ENCODE results near the gene RHEX. TPM values are rescaled to one million over a fixed set of nuclear protein-coding genes. Genes with fewer than 3 reads are reported as not detected.

Gene RHEX
- total RNA-seq, 2 donors from 2014 or later: 0.50 TPM; not detected in 1

DNA sequence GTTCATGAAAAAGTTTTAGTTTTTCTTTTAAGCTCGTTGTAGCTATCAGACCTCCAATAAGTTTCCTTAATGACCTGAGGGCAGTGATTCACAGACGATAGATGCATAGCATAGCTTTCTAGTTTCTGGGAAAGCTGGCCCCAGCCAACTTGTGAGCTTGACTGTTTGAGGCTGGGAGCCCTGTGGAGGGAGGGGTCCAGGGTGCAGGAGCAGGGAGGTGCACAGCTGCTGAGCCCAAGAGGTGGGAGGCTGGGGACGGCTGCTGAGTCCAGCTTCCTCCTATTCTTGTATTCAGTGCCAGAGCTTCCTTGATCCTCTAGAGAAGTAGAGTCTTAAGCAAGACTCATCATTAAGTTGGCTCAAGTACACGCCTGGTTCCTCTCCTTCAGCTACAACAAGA lies 75.2 kb downstream of the RHEX start:
- Mint-ChIP-seq H3K4me3 (no peak overlapping the region), H3K36me3 (ENCODE audit: low read depth) (no peaks in the 10 kb centered on the region), H3K27me3 (peaks cover 42% of the 10 kb centered on the region), H3K4me1 (no peaks in the 10 kb centered on the region), H3K27ac (no peak overlapping the region)
- no peak for ATAC-seq
- no peak for DNase-seq
- no peaks in the 10 kb centered on the region for H3K9me3 ChIP-seq (ENCODE audit: control insufficient read depth, low read length, poor library complexity, severe bottlenecking)

DNA sequence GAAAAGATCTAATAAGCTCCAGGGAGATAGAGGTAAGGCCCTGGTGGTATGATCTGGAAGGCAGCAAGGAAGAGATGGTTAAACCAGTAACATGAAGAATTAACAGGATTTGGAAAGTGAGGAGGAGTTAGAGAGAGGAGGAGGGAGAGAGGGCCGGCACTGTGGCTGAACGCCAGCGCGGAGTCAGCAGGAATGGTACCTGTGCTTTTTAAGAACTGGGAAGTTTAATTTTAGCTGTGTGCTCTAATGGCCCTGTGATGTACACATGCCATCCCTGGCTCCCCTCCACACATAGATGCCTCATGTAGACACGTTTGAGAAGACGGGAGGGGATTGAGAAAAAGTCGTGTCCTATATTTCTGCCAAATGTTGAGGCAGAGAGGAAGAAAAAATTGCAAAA lies 78.1 kb downstream of the RHEX start:
- no peaks in the 10 kb centered on the region for H3K9me3 ChIP-seq (ENCODE audit: control insufficient read depth, low read length, poor library complexity, severe bottlenecking)
- ATAC-seq (no peak), DNase-seq (no peak)
- no peaks in the 10 kb centered on the region for H3K36me3 Mint-ChIP-seq (ENCODE audit: low read depth)
- H3K27ac Mint-ChIP-seq: no peak overlapping the region
- peaks cover 50% of the 10 kb centered on the region for H3K27me3 Mint-ChIP-seq
- H3K4me3 Mint-ChIP-seq: no peak overlapping the region
- no peaks in the 10 kb centered on the region for H3K4me1 Mint-ChIP-seq

DNA sequence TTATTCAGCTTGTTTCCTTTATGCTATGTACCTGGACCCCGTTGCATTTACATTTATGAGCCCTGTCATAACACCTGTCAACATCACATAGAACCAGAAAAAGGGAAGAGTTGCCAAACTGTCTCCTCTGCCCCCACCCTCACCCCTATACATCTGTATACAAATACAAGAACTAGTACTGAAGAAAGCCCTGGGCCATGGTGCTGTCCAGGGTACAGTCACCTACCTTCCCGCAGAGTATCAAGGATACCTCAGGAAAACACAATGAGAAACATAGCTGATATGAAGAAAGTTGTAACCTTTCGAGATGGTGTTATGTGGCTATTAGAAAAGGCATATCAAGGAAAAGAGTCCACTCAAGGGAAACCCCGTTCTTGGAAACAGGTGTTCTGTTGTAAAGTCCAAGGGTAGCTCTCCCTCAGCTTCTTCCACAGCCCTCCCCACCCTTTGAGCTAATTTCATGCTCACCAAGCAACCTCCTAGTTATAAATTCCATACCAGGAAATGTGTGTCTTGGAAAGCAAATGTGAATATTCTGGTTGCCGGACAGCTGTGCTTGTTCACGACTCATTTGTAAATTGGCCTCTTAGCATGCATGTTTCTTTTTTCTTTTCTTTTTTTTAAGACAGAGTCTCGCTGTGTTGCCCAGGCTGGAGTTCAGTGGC lies 80.9 kb downstream of the RHEX start:
- H3K36me3 Mint-ChIP-seq (ENCODE audit: low read depth): no peaks in the 10 kb centered on the region
- H3K4me1 Mint-ChIP-seq: no peaks in the 10 kb centered on the region
- H3K9me3 ChIP-seq (ENCODE audit: control insufficient read depth, low read length, poor library complexity, severe bottlenecking): no peaks in the 10 kb centered on the region
- no peak overlapping the region for H3K4me3 Mint-ChIP-seq
- ATAC-seq: no peak
- DNase-seq: no peak
- no peak overlapping the region for H3K27ac Mint-ChIP-seq
- H3K27me3 Mint-ChIP-seq: peaks cover 44% of the 10 kb centered on the region

DNA sequence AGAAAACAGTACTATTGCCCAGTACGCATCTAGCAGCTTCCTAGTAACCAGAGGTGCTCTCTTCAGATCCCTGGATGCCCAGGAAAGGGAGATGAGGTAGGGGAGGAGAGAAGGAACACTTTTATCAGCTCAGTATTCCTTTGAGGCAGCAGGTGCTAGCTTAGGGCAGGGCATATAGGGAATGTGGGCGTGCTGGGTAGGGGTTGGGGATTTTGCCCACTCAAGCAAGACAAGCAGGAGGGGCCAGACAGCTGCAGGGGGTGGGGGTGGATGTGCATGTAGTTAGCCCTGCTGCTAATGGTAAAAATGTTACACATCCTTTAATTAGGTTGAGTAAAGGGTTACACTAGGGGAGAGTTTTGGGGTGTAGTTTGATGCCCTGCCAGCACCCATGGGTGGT lies 82.3 kb downstream of the RHEX start:
- Mint-ChIP-seq H3K27ac (no peak overlapping the region), H3K27me3 (peaks cover 55% of the 10 kb centered on the region), H3K4me3 (no peak overlapping the region), H3K4me1 (no peaks in the 10 kb centered on the region), H3K36me3 (ENCODE audit: low read depth) (no peaks in the 10 kb centered on the region)
- H3K9me3 ChIP-seq (ENCODE audit: control insufficient read depth, low read length, poor library complexity, severe bottlenecking): no peaks in the 10 kb centered on the region
- DNase-seq: no peak
- ATAC-seq: no peak

DNA sequence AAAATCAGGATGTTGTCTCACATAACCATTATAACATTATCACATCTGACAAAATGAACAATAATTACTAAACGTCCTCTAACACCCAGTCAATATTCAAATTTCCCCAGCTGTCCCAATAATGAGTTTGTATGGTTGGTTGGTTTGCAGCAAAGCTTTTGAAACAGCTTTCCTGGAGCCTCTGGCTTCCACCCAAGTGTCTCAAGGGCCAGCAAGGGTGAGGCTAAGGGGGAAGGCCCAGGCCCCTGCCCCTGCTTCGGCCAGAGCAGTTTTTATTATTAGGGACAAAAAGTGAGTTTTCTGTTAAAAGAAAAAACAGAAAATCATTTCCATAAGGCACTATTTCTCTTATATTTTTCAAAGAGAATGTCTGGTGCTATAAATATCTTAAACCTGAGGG lies 83.3 kb downstream of the RHEX start:
- H3K4me1 Mint-ChIP-seq: no peaks in the 10 kb centered on the region
- H3K9me3 ChIP-seq (ENCODE audit: control insufficient read depth, low read length, poor library complexity, severe bottlenecking): no peaks in the 10 kb centered on the region
- H3K4me3 Mint-ChIP-seq: no peak overlapping the region
- no peaks in the 10 kb centered on the region for H3K36me3 Mint-ChIP-seq (ENCODE audit: low read depth)
- H3K27me3 Mint-ChIP-seq: peaks cover 56% of the 10 kb centered on the region
- H3K27ac Mint-ChIP-seq: no peak overlapping the region
- DNase-seq (no peak), ATAC-seq (no peak)

DNA sequence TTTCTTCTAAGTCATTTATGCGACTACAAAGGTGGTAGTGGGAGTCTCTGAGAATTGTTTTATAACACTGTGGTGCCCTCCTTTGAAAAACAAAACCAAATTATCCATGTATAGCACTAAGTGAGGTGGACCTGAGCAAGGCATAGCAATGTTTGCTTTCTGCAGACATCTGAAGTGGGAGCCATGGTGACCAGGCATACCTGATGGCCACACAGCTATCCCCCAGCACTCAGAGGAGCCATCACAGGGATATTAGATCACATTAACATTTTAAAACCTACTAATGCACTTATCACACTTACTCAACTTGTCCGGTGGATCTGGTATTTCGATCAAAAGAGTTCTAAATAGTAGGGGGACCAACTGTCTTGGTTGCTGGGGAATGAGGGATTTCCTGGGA lies 89.0 kb downstream of the RHEX start:
- Mint-ChIP-seq H3K36me3 (ENCODE audit: low read depth) (peaks cover 3% of the 10 kb centered on the region), H3K27ac (no peak overlapping the region), H3K27me3 (peaks cover 84% of the 10 kb centered on the region), H3K4me3 (no peak overlapping the region), H3K4me1 (peaks cover 2% of the 10 kb centered on the region)
- no peak for DNase-seq
- no peak for ATAC-seq
- no peaks in the 10 kb centered on the region for H3K9me3 ChIP-seq (ENCODE audit: control insufficient read depth, low read length, poor library complexity, severe bottlenecking)

DNA sequence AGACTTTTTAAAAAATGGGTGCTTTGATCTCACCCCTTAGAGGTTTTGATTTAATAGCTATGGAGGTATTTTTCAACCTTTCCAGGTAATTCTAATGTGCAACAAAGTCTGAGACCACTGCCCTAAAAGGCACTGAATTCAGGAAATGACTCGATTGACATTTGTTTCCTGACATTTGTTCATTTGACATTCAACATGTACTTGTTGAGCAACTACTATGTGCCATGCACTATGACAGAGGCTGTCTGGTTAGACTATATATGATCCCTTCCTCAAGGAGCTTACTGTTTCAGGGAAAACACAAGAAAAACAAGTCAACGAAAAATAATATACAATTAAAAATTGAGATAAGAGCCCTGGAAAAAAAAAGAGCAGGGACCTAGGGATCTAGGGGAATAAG lies 89.8 kb downstream of the RHEX start:
- DNase-seq: no peak
- no peak for ATAC-seq
- H3K27me3 Mint-ChIP-seq: peaks cover 81% of the 10 kb centered on the region
- H3K4me3 Mint-ChIP-seq: no peak overlapping the region
- H3K4me1 Mint-ChIP-seq: peaks cover 2% of the 10 kb centered on the region
- H3K27ac Mint-ChIP-seq: no peak overlapping the region
- H3K36me3 Mint-ChIP-seq (ENCODE audit: low read depth): peaks cover 3% of the 10 kb centered on the region
- H3K9me3 ChIP-seq (ENCODE audit: control insufficient read depth, low read length, poor library complexity, severe bottlenecking): no peaks in the 10 kb centered on the region

DNA sequence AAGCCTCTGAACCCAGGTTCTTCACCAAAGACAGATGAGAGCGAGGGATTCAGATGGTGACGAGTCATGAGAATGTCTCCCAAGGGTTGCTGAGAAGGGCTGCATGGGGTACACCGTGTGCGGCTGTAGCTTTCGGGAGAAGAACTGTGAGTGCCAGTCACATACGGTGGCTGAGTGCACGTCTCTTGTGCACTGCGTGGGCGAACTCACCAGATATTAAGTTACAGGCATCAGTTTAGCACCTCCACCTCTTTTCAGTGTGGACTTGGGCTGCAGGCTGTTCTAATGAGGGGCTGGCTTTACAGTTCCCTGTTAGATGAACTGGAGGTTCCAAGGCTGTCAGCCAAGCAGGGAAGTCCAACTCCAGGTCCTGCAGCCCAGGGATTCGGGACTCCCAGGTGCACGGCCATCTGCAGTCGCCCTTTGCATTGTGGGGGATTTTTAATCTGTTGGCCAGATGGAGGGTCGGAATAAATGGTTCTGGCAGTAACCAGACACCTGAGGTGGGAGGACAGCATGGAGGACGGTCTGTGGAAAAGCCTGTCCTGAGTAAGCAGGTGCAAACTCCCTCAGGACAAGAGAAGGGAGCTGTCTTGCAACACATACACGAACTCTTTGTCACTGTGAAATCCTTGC lies 90.7 kb downstream of the RHEX start:
- H3K36me3 Mint-ChIP-seq (ENCODE audit: low read depth): peaks cover 3% of the 10 kb centered on the region
- peaks cover 72% of the 10 kb centered on the region for H3K27me3 Mint-ChIP-seq

DNA sequence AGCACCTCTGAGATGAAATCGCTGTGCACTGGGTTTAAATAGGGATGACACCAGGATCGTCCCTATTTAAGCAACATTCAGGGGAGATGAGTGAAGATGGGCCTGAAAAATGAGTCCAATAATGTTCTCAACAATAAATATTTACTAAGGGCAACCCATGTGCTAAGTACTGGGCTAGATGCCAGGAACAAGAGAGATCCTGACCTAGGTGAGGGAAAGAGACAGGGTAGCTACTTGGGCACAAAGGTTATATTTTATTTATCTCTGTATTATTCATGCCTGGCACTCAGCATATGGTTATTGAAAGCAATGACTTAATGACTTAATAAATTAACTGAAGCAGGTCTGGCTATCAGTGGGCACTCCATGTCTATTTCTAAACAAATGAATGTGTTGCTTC lies 91.6 kb downstream of the RHEX start:
- Mint-ChIP-seq H3K36me3 (ENCODE audit: low read depth) (peaks cover 3% of the 10 kb centered on the region), H3K27me3 (peaks cover 65% of the 10 kb centered on the region), H3K4me1 (peaks cover 2% of the 10 kb centered on the region), H3K4me3 (no peak overlapping the region), H3K27ac (no peak overlapping the region)
- no peak for ATAC-seq
- H3K9me3 ChIP-seq (ENCODE audit: control insufficient read depth, low read length, poor library complexity, severe bottlenecking): no peaks in the 10 kb centered on the region
- DNase-seq: no peak

More for the DNA sequence above, 90.7 kb downstream of the RHEX start:
- Mint-ChIP-seq H3K4me3 (no peak overlapping the region), H3K27ac (no peak overlapping the region), H3K4me1 (peaks cover 2% of the 10 kb centered on the region)
- no peaks in the 10 kb centered on the region for H3K9me3 ChIP-seq (ENCODE audit: control insufficient read depth, low read length, poor library complexity, severe bottlenecking)
- DNase-seq (no peak), ATAC-seq (no peak)

DNA sequence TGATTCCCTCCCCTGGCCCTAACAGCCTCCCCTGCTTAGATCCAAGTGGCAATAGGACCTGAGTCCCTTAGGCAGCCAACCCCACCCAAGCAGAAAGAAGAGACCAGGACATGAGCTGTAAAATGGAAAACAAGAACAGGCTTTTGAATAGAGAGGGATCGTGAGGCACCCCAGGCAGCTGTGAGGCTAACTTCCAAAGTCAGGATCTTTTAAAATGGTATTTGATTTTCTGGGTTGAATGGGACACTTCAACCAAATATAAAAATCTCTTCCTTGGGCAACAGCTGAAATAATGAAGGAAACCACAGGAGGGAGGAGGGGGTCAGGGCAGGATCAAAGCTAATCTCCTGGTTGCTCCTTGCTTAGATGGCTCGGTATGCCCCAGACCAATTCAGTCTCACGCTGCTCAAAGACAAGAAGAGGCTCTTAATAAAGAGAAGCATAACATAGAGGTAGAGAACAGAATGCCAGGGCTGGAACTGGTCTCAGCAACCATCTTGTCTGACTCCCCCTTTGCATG lies 92.9 kb downstream of the RHEX start:
- H3K4me3 Mint-ChIP-seq: no peak overlapping the region
- H3K4me1 Mint-ChIP-seq: peaks cover 2% of the 10 kb centered on the region
- no peak for DNase-seq
- ATAC-seq: no peak
- peaks cover 3% of the 10 kb centered on the region for H3K36me3 Mint-ChIP-seq (ENCODE audit: low read depth)
- no peaks in the 10 kb centered on the region for H3K9me3 ChIP-seq (ENCODE audit: control insufficient read depth, low read length, poor library complexity, severe bottlenecking)
- H3K27ac Mint-ChIP-seq: no peak overlapping the region
- H3K27me3 Mint-ChIP-seq: peaks cover 60% of the 10 kb centered on the region

Other genes starting within 250 kb of the RHEX start
- 10 to 100 TPM; 33.5 to 36.2 TPM for gene SLC41A1, start 240.0 kb upstream of the RHEX start, total RNA-seq
- gene PM20D1, start 203.0 kb upstream of the RHEX start, total RNA-seq: 1 to 10 TPM; 1.1 to 1.9 TPM
- gene SLC26A9, start 109.7 kb upstream of the RHEX start, total RNA-seq: not detected
- under 1 TPM in 1 of 2 donors, not detected in 1; 0.18 TPM for gene RAB7B, start 49.8 kb upstream of the RHEX start, total RNA-seq
- not detected for gene CTSE, start 29.3 kb upstream of the RHEX start, total RNA-seq
- gene AVPR1B, start 64.2 kb downstream of the RHEX start, total RNA-seq: not detected
- gene FAM72A, start 149.7 kb downstream of the RHEX start, total RNA-seq: 1 to 10 TPM in 1 of 2 donors, not detected in 1; 1.5 TPM
- 10 to 100 TPM; 33.5 to 35.1 TPM for gene SRGAP2, start 150.4 kb downstream of the RHEX start, total RNA-seq

Data from T-helper 17 cell (primary cell).